Naive thymus-derived CD8-positive, alpha-beta T cell (primary cell): ENCODE data around the gene CYP46A1. TPM values are rescaled to one million over a fixed set of nuclear protein-coding genes. Genes with fewer than 3 reads are reported as not detected.
"Not testable (repeated sequence)": the region's sequence is repeated elsewhere in the genome, so short reads cannot be mapped to it uniquely, and the experiment has no call there.

Source experiments
- ATAC-seq, 2 donors: fragments of 150-1000 bp; cut with Tn5 transposase in 1 of 2; sonication (Bioruptor Pico), chemical (Tn5 transposase) in 1 of 2; 1 replicate in 1 of 2; 2 replicates in 1 of 2; pipeline ENCODE4 v1.10.0; 2021; ENCODE audit warnings: mild to moderate bottlenecking in 2 of 2, moderate library complexity in 2 of 2
- POLR2A ChIA-PET: fragments of 350-600 bp; sonication (Branson Sonifier 250); formaldehyde crosslinking; loops from one replicate; lab custom pipeline; 2021; ENCODE audit warnings: antibody characterized with exemption; lab: Charles Lee
- DNase-seq, 10 donors: peaks; one replicate each; pipeline versions ENCODE4 v3.0.0 to v3.0.0-alpha.2; 2020 to 2022
- H3K27ac Mint-ChIP-seq, 10 donors: one replicate each; pipeline ENCODE4 v1.8.0; 2020 to 2022; ENCODE audit warnings: mild to moderate bottlenecking in 10 of 10, mixed read lengths in 10 of 10, moderate library complexity in 4 of 10, inconsistent platforms in 1 of 10
- H3K27me3 Mint-ChIP-seq, 5 donors: one replicate each; pipeline ENCODE4 v1.8.0; 2021 to 2022; ENCODE audit warnings: mixed read lengths in 5 of 5
- H3K36me3 Mint-ChIP-seq, 3 donors: one replicate each; pipeline ENCODE4 v1.8.0; 2020 to 2022; ENCODE audit warnings: mixed read lengths in 3 of 3, mild to moderate bottlenecking in 2 of 3, inconsistent platforms in 1 of 3
- H3K4me1 Mint-ChIP-seq, 4 donors: one replicate each; pipeline ENCODE4 v1.8.0; 2021 to 2022; ENCODE audit warnings: mixed read lengths in 4 of 4
- H3K4me3 Mint-ChIP-seq, 10 donors: one replicate each; pipeline ENCODE4 v1.8.0; 2020 to 2022; ENCODE audit warnings: mild to moderate bottlenecking in 10 of 10, mixed read lengths in 10 of 10, moderate library complexity in 6 of 10, inconsistent platforms in 1 of 10
- H3K9me3 Mint-ChIP-seq, 9 donors: one replicate each; pipeline ENCODE4 v1.8.0; 2020 to 2022; ENCODE audit warnings: mixed read lengths in 9 of 9, mild to moderate bottlenecking in 3 of 9, inconsistent platforms in 1 of 9, moderate library complexity in 1 of 9
- polyA plus RNA-seq, 3 donors: library from polyadenylated mRNA; unstranded; fragments of 300-500 nt; fragmentation: Illumina TruSeq; gene quantifications; one replicate each; pipeline ENCODE4 v1.2.3, GENCODE V29; 2021
- total RNA-seq, 8 experiments: library from RNA in 2 of 8; stranded (reverse) in 2 of 8; gene quantifications; one replicate each; pipeline ENCODE4 v1.2.3 and lab custom pipeline; 2021 to 2026

Gene CYP46A1
- total RNA-seq (under 1 TPM; 0.41 to 0.44 TPM), polyA plus RNA-seq (under 1 TPM in 1 of 3 donors, not detected in 2; 0.02 TPM), total RNA-seq (lab: John Stamatoyannopoulos, UW) (0 to 1.2 (median 0.16) reads per million in 6 experiments)

DNA sequence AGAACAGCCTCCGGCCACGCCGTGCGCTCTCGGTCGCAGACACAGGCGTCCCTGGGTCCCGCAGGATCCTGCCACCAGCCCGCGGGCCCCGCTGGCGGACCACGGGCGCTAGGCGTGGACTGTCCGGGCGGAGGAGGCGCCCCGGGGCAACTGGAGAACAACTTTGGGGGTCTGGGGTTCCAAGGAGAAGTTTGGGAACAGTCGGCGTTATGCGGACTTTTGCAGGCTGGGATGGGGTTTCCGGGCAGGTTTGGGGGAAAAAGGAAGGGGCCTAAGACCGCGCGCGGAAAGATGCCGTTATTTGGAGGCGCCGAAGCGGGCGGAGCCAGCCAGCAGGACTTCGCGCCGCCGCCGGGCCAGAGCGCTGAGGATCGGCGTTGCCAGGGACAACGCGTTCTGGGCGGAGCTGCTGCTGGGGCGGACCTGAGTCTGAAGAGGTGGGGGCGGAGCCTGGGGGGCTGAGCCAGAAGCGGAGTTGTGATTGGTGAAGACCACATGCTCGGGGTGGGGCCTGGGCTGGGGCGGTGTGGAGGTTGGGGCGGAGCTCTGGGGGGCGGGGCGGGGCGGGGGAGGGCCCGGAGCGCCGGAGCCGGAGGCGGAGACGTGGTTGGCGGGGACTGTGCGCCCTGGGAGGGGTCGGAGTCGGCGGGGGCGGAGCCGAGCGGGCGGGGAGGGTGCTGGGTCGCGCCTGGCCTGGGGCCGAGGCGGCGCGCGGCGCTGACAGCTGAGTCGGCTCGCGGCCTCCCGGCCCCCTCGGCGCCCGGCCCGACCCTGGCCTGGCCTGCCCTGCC, at the start of gene CYP46A1:
TSS of gene CYP46A1 (plus strand) at position 680 of the 791 bp plus-strand sequence. CDS start 120 bp downstream, outside the sequence.
- POLR2A ChIA-PET: interaction anchor here (1.1 to 1.3 kb wide), 3 partner anchors 79 to 537 kb away, joined by 3 to 13 read pairs (median 10); partner anchors contain the start of genes CCDC85C, CCNK and SETD3
- peak within 1 kb of the TSS; percentile 55 to 96 (median 91) for H3K27ac Mint-ChIP-seq

DNA sequence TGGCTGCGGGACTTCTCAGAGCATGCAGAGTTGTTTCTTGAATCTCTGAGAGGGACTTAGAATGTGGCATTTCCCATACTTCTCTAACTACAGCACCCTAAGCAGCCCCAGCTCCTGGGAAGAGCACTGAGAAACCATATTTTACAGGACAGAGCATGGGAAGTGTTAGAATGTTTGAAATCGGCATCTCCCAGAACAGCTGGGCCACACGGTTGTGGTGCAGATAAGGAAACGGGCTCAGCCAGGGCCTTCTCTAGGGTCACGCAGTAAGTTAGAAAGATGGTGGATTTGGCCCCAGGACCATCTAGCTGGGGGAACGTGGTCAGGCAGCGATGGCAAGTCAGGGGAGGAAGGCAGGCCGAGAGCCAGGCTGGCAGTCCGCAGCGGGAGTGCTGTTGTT, 49.7 kb upstream of the CYP46A1 start:
- Mint-ChIP-seq H3K36me3 (no peaks in the 10 kb centered on the region), H3K4me1 (peaks cover 0 to 2% (median 0%) of the 10 kb centered on the region in 4 donors), H3K27ac (no peak overlapping the region), H3K27me3 (peaks cover 0 to 11% (median 3%) of the 10 kb centered on the region in 5 donors), H3K9me3 (no peaks in the 10 kb centered on the region), H3K4me3 (no peak overlapping the region)
- DNase-seq (no peak), ATAC-seq (no peak)
- POLR2A ChIA-PET: no interaction called here

More for the DNA sequence above, at the start of gene CYP46A1:
- ATAC-seq (peak; percentile 86 to 92), DNase-seq (peak; percentile 94 to 100 (median 99))
- H3K4me3 Mint-ChIP-seq: peak within 1 kb of the TSS; percentile 85 to 96 (median 93)
- no peaks in the 10 kb centered on the region for H3K36me3 Mint-ChIP-seq
- H3K27me3 Mint-ChIP-seq: peaks cover 2 to 23% (median 9%) of the 10 kb centered on the region in 5 donors
- H3K9me3 Mint-ChIP-seq: peaks cover 0 to 6% (median 1%) of the 10 kb centered on the region in 9 donors
- peaks cover 8 to 29% (median 20%) of the 10 kb centered on the region in 4 donors for H3K4me1 Mint-ChIP-seq

DNA sequence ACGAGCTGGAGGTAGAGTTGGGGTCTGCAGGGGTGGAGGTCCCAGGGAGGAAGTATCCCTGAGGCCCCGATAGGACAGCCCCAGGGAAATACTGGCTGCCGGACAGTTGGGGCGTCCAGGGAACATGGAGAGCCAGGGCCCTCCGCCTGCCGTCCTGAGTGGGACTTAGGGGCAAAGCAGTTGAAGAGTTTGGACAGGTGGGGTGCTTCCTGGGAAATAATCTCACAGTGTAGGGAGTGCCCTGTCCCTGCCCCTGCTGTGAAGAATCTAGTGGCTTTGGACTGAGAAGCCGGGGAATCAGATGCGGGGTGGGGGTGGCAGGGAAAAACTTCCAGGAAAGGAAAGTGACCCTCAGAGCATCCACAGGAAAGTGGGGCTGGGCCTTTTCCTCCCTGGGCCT, 49.0 kb upstream of the CYP46A1 start:
- H3K4me3 Mint-ChIP-seq: no peak overlapping the region
- ATAC-seq: no peak

DNA sequence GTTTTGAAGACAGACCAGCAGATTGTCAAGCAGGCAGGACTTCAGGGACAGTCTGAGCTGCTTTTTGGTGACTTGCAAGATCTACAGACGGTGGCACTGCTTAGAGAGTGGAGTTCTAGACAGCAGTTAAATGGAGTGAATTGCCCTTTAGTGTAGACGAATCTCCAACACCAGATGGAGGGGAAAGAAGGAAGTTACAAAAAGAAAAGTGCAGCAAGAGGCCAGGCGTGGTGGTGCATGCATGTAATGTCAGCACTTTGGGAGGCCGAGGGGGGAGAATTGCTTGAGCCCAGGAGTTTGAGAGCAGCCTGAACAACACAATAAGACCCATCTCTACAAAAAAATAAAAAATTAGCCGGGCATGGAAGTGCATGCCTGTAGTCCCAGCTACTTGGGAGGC, 47.6 kb upstream of the CYP46A1 start:
- no peak for DNase-seq

More for the DNA sequence above, 49.0 kb upstream of the CYP46A1 start:
- Mint-ChIP-seq H3K27me3 (peaks cover 0 to 11% (median 3%) of the 10 kb centered on the region in 5 donors), H3K9me3 (no peaks in the 10 kb centered on the region), H3K36me3 (no peaks in the 10 kb centered on the region), H3K27ac (peak overlapping the region in 1 of 10 donors; percentile 24), H3K4me1 (peaks cover 0 to 2% (median 0%) of the 10 kb centered on the region in 4 donors)
- DNase-seq: no peak
- POLR2A ChIA-PET: no interaction called here

DNA sequence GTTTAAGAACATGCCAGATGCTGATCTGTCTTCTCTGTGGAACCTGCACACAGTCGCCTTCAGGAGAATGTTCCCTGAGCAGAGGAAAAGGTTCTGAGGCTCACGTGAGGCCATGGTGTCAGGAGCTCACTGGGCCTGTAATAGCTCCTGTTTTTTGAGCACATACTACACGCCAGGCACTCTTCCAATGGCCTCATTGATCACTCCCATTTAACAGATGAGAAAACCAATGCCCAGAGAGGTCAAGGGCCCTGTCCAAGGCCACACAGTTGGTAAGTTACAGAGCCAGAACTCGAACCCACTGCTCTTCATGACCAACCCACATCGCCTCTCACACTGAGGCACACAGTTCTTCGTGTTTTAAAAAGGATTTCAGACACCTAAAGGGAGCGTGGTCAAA, 46.5 kb upstream of the CYP46A1 start:
- H3K27ac Mint-ChIP-seq: no peak overlapping the region
- no peak for ATAC-seq
- H3K27me3 Mint-ChIP-seq: peaks cover 0 to 10% (median 2%) of the 10 kb centered on the region in 5 donors
- H3K4me3 Mint-ChIP-seq: no peak overlapping the region
- H3K36me3 Mint-ChIP-seq: no peaks in the 10 kb centered on the region
- POLR2A ChIA-PET: no interaction called here
- no peak for DNase-seq
- no peaks in the 10 kb centered on the region for H3K9me3 Mint-ChIP-seq
- H3K4me1 Mint-ChIP-seq: peaks cover 0 to 2% (median 0%) of the 10 kb centered on the region in 4 donors

More for the DNA sequence above, 47.6 kb upstream of the CYP46A1 start:
- Mint-ChIP-seq H3K4me3 (no peak overlapping the region), H3K36me3 (no peaks in the 10 kb centered on the region), H3K27me3 (peaks cover 0 to 11% (median 3%) of the 10 kb centered on the region in 5 donors), H3K9me3 (no peaks in the 10 kb centered on the region), H3K27ac (no peak overlapping the region), H3K4me1 (peaks cover 0 to 2% (median 0%) of the 10 kb centered on the region in 4 donors)
- POLR2A ChIA-PET: no interaction called here
- ATAC-seq: no peak

DNA sequence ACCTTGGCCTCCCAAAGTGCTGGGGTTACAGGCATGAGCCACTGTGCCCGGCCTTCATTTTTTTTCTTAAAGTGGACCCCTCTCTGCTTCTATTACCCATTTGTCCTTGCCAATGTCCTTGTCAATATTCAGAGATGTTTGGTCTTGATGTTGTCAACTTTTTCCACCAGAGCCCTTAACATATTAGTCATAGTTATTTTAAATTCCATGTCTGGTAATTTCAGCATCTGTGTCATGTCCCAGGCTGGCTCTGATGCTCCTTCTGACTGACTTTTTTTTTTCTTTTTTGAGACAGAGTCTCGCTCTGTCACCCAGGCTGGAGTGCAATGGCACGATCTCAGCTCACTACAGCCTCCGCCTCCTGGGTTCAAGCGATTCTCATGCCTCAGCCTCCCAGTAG, 41.3 kb upstream of the CYP46A1 start:
- H3K36me3 Mint-ChIP-seq, H3K27ac Mint-ChIP-seq, H3K4me3 Mint-ChIP-seq, DNase-seq, POLR2A ChIA-PET, H3K9me3 Mint-ChIP-seq, ATAC-seq, H3K4me1 Mint-ChIP-seq: not testable (repeated sequence)
- H3K27me3 Mint-ChIP-seq: peaks cover 5 to 36% (median 14%) of the 10 kb centered on the region in 5 donors

DNA sequence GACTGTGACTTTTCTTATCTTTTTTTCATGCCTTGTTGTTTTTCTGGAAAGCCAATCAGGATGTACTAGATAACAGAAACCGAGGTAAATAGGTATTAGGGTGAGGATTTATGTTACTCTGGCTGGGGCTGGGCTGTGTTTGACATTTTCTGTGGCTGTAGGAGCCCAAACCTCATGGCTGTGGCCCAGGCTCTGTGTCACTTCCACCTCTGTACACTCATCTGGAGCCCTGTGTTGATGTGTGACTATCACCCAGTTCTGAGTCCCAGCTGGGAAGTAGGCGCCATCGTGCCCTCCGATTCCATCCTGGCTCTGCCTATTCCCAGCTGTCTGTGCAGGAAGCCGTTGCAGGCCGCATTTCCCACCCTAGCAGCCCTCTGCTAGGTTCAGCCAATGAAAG, 40.8 kb upstream of the CYP46A1 start:
- no peak for DNase-seq
- no peaks in the 10 kb centered on the region for H3K36me3 Mint-ChIP-seq
- POLR2A ChIA-PET: no interaction called here
- no peak overlapping the region for H3K4me3 Mint-ChIP-seq
- peaks cover 0 to 5% (median 1%) of the 10 kb centered on the region in 4 donors for H3K4me1 Mint-ChIP-seq
- no peak for ATAC-seq
- H3K27ac Mint-ChIP-seq: no peak overlapping the region
- peaks cover 10 to 41% (median 19%) of the 10 kb centered on the region in 5 donors for H3K27me3 Mint-ChIP-seq
- H3K9me3 Mint-ChIP-seq: no peaks in the 10 kb centered on the region

DNA sequence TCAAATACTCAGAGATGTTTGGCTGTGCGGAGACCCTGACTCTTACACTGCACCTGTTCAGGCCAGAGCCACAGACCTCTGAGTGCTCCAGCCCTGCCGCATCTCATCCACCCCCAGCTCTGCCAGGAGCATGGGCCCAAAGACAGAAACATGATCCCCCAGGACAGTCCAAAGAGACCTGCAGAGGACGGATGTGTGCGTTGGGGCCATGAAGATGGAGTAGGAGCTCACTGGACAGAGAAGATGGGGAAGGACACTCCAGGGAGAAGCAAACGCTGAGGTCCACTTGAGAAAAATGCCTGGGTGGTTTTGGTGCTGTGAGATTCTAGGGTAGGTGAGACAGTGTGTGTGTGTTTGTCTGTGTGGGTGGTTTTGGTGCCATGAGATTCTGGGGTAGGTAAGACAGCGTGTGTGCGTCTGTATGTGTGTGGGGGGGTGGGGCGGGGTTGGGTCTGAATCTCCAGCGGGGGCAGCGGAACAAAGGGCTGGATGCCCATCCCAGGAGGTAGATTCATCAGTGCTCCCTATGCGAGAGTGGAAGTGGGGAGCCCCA, 40.0 kb upstream of the CYP46A1 start:
- peak overlapping the region in 1 of 10 donors; percentile 54 for H3K27ac Mint-ChIP-seq
- H3K27me3 Mint-ChIP-seq: peaks cover 12 to 47% (median 22%) of the 10 kb centered on the region in 5 donors
- peak overlapping the region in 5 of 10 donors; percentile 22 to 69 (median 49) for H3K4me3 Mint-ChIP-seq
- no peaks in the 10 kb centered on the region for H3K9me3 Mint-ChIP-seq
- POLR2A ChIA-PET: no interaction called here
- H3K4me1 Mint-ChIP-seq: peaks cover 0 to 5% (median 2%) of the 10 kb centered on the region in 4 donors
- DNase-seq (no peak), ATAC-seq (no peak)
- no peaks in the 10 kb centered on the region for H3K36me3 Mint-ChIP-seq

DNA sequence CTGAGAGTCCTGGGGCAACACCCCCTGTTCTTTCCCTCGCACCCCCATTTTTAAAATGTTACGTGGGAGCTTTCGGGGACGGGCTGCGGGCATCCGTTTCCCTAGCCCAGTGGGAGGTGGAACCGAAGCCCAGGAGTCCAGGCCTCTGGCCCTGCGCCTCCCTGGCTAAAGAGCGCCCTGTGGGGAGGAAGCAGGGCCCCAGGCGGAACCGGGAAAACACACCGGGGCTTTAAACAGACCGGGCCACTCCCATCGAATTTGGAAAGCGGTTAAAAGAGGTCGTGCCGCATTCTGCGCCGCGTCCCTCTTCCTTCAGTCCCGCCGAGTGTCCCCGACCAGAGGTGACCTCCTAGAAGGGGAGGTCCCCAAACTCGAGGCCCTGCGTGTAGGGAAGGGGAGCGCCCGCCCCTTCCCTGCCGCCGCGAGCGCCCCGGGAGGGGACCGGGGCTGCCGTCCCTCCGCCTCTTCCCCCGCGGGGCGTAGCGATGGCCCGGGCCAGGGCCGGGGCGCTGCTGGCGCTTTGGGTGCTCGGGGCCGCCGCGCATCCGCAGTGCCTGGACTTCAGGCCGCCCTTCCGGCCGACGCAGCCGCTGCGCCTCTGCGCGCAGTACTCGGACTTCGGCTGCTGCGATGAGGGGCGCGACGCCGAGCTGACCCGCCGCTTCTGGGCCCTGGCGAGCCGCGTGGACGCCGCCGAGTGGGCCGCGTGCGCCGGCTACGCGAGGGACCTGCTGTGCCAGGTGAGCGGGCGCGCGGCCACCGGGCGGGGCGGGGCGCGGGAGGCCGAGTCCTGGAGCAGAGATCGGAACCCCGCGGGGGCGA, 39.2 kb upstream of the CYP46A1 start, which contains the start of gene HHIPL1:
TSS of gene HHIPL1 (plus strand) at position 407 of the 822 bp plus-strand sequence. CDS start at position 486, 79 bp downstream.
- H3K4me1 Mint-ChIP-seq: peaks cover 0 to 5% (median 2%) of the 10 kb centered on the region in 4 donors
- peak within 1 kb of the TSS in 2 of 10 donors; percentile 9 to 54 for H3K27ac Mint-ChIP-seq
- no peak for ATAC-seq

DNA sequence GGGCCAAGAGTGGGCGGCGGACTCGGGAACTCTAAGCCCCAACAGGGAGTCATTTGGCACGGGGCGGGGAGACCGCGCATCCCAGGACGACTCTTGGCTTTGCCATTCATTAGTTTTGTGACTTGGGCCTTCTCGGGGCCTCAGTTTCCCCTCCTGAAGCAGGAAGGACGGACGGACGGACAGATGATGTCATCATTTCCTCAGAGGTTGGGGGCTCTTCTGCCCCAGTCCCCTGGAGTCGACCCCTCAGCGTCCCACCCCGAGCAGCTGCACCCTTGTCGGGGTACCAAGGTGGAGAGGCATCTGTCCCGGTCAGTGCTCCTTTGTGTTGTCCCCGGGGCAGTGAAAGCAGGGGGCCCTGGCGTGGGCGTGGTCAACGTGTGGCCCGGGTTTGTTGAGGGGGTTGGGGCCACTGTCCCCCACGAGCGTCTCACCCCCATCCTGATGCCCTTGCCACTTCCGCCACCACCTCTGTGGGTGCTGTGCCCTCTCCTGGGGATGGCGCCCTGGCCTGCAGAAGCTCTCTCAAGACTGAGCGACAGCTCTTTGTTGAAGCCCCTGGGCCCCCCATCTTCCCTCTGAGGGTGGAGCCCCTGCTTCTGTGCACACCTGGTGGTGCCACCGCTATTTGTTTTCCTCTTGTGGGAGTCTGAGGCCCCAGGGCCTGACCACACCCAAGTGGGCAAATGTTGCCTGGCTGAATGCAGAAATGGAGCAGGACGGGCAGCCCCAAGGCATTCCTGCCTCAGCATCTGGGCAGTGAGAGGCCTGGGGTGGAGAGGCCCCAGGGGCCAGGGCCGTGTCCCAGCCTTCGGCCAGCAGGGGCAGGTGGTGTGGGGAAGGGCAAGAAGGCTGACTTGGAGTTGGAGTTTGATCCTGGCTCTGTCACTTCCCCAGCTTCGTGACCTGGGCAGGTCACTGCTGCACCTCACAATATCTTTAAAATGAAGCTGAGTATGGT, 38.3 kb upstream of the CYP46A1 start:
- Mint-ChIP-seq H3K27me3 (peaks cover 16 to 57% (median 31%) of the 10 kb centered on the region in 5 donors), H3K9me3 (no peaks in the 10 kb centered on the region), H3K4me1 (peaks cover 0 to 5% (median 2%) of the 10 kb centered on the region in 4 donors), H3K27ac (peak overlapping the region in 1 of 10 donors; percentile 9), H3K36me3 (no peaks in the 10 kb centered on the region), H3K4me3 (peak overlapping the region in 5 of 10 donors; percentile 19 to 60 (median 26))
- POLR2A ChIA-PET: no interaction called here
- ATAC-seq (no peak), DNase-seq (no peak)

More for the DNA sequence above, 39.2 kb upstream of the CYP46A1 start, which contains the start of gene HHIPL1:
- Mint-ChIP-seq H3K36me3 (no peaks in the 10 kb centered on the region), H3K27me3 (peaks cover 16 to 51% (median 28%) of the 10 kb centered on the region in 5 donors), H3K9me3 (no peaks in the 10 kb centered on the region), H3K4me3 (peak within 1 kb of the TSS in 6 of 10 donors; percentile 26 to 69 (median 54))
- no peak for DNase-seq
- POLR2A ChIA-PET: no interaction called here

DNA sequence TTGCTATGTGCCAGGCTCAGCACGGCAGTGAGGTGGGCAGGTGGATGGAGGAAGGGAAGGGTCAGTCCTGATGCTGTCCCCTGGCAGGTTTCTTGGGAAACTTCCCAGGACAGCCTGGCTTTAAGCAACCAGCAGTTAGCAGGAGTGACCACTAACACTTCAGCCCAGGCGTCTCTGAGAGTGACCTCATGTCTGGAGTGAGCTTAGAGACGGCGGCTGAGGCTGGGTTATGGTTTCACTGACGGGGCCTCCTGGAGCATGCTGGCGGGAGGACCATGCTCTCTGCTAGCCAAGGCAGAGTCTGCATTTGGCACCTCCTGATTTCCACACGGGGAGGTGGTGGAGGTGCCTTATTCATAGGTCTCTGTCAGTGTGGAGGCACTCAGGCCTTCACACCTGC, 36.7 kb upstream of the CYP46A1 start:
- POLR2A ChIA-PET: no interaction called here
- H3K27ac Mint-ChIP-seq: no peak overlapping the region
- DNase-seq: no peak
- no peaks in the 10 kb centered on the region for H3K36me3 Mint-ChIP-seq
- no peak overlapping the region for H3K4me3 Mint-ChIP-seq
- ATAC-seq: no peak
- H3K27me3 Mint-ChIP-seq: peaks cover 20 to 64% (median 40%) of the 10 kb centered on the region in 5 donors
- H3K4me1 Mint-ChIP-seq: peaks cover 0 to 5% (median 2%) of the 10 kb centered on the region in 4 donors
- H3K9me3 Mint-ChIP-seq: no peaks in the 10 kb centered on the region
